ENCODE results near the gene CASD1. TPM values are rescaled to one million over a fixed set of nuclear protein-coding genes. Genes with fewer than 3 reads are reported as not detected.

The CASD1 gene
- total and polyA plus RNA-seq, 2 of the 4 experiments (the other 2 are of a cell fraction) = 4.0 to 4.5 TPM

GRCh38 chr7:94579470-94579869 lies 69.9 kb downstream of the CASD1 start:
- H3K56ac ChIP-seq (ENCODE audit: extremely low read depth, insufficient read depth, low read length) = no peak overlapping the region
- BruUV-seq (replicated peaks) = no TSS peak

More at GRCh38 chr7:94579470-94579869, 69.9 kb downstream of the CASD1 start:
- in situ Hi-C loops (cut with MboI; ENCODE audit: low sequenced_read_pairs) = no loop called here
- dilution Hi-C loops (cut with HindIII; ENCODE audit: low sequenced_read_pairs, unreplicated experiment) = no loop called here
- H2BK15ac ChIP-seq (ENCODE audit: low read depth, low read length) = no peak overlapping the region
- no peak overlapping the region for H3K9ac ChIP-seq (ENCODE audit: low read depth, low read length)
- H2BK120ac ChIP-seq (ENCODE audit: low read depth, low read length) = no peak overlapping the region
- ATAC-seq (ENCODE audit: low read depth) (no peak), DNase-seq (no peak)
- H3K27ac ChIP-seq (ENCODE audit: insufficient read depth, low read length) = no peak overlapping the region
- H4K5ac ChIP-seq (ENCODE audit: low read depth, low read length) = no peak overlapping the region
- no peak overlapping the region for H2AK5ac ChIP-seq (ENCODE audit: low read depth, low read length)
- H4K91ac ChIP-seq (ENCODE audit: insufficient read depth, low read depth, low read length) = no peak overlapping the region
- no peaks in the 10 kb centered on the region for H4K20me1 ChIP-seq (ENCODE audit: insufficient read depth, low read length)
- H4K8ac ChIP-seq (ENCODE audit: low read depth in 2 of 2, low read length in 2 of 2) = no peak overlapping the region
- no peak overlapping the region for H2BK5ac ChIP-seq (ENCODE audit: low read depth, low read length, poor library complexity, severe bottlenecking)
- no peak overlapping the region for H3K4me2 ChIP-seq (ENCODE audit: low read depth, low read length)
- no peak overlapping the region for H3K14ac ChIP-seq (replicated peaks; ENCODE audit: low read depth, low read length)
- H3K79me1 ChIP-seq (ENCODE audit: low read depth in 1 of 2, low read length in 2 of 2) = no peaks in the 10 kb centered on the region
- H2BK20ac ChIP-seq (ENCODE audit: low read depth, low read length) = no peak overlapping the region
- H3K9me3 ChIP-seq (ENCODE audit: control insufficient read depth, insufficient read depth, low read length) = peaks cover 6% of the 10 kb centered on the region
- CTCF ChIA-PET = no interaction called here
- H3K36me3 ChIP-seq (ENCODE audit: control insufficient read depth, insufficient read depth, low read length) = no peaks in the 10 kb centered on the region
- WGBS, 2 experiments (ENCODE audit: extremely low coverage in 2 of 2, insufficient read length in 1 of 2) = 89% methylated on average over 1 of the region's 2 CpGs; no CpG with 5 or more reads in 1 of the 2 experiments
- no peak overlapping the region for H3K23ac ChIP-seq (ENCODE audit: low read depth, low read length)
- TF ChIP-seq, protein P1, sequence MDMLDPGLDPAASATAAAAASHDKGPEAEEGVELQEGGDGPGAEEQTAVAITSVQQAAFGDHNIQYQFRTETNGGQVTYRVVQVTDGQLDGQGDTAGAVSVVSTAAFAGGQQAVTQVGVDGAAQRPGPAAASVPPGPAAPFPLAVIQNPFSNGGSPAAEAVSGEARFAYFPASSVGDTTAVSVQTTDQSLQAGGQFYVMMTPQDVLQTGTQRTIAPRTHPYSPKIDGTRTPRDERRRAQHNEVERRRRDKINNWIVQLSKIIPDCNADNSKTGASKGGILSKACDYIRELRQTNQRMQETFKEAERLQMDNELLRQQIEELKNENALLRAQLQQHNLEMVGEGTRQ (IDR thresholded peaks at IDR 0.05; ENCODE audit: low read depth, low read length) = no peak
- no peak for TF ChIP-seq MXI1 (IDR thresholded peaks at IDR 0.05; ENCODE audit: borderline replicate concordance, low read depth, low read length)
- no peak for TF ChIP-seq RFX5 (IDR thresholded peaks at IDR 0.05; ENCODE audit: low read depth, low read length)
- no peak for TF ChIP-seq MAZ (IDR thresholded peaks at IDR 0.05; ENCODE audit: borderline replicate concordance, low read depth, low read length)
- no peak overlapping the region for H3K18ac ChIP-seq (ENCODE audit: low read depth, low read length)
- no peak overlapping the region for H2AFZ ChIP-seq (replicated peaks; ENCODE audit: low read length, poor library complexity)
- no peaks in the 10 kb centered on the region for H3K9me1 ChIP-seq (ENCODE audit: insufficient read depth, low read length)
- H3K4me3 ChIP-seq (ENCODE audit: insufficient read depth, low read depth, low read length) = no peak overlapping the region
- POLR2A ChIA-PET (ENCODE audit: unreplicated experiment) = no interaction called here
- H2AK9ac ChIP-seq (replicated peaks; ENCODE audit: low read depth, low read length, poor library complexity) = no peak overlapping the region
- no peak overlapping the region for H3K4ac ChIP-seq (ENCODE audit: low read depth, low read length)
- no peaks in the 10 kb centered on the region for H3K27me3 ChIP-seq (ENCODE audit: control insufficient read depth, insufficient read depth, low read length)
- intact Hi-C loops (cut with micrococcal nuclease) = no loop called here
- H3K4me1 ChIP-seq (ENCODE audit: control insufficient read depth, insufficient read depth, low read length) = peaks cover 1% of the 10 kb centered on the region; the same call in 1 of the 2 replicates
